WI38 (cell line): ENCODE measurements around the gene ALDH9A1.

ENCODE experiments used
- H3K4me3 ChIP-seq: 2 replicates; pipeline ENCODE4 v1.5.1; 2011; ENCODE audit warnings: low read depth, mild to moderate bottlenecking, control low read depth, low read length
- CTCF ChIP-seq: IDR thresholded peaks from 2 replicates; pipeline ENCODE4 v1.5.1; 2012; ENCODE audit warnings: low read depth, mild to moderate bottlenecking, control low read depth, low read length

Gene ALDH9A1

GRCh38 chr1:165650981-165651625 is 47.3 kb downstream of the ALDH9A1 start:
- no peak for TF ChIP-seq CTCF
- H3K4me3 ChIP-seq, result no peak overlapping the region

- TF ChIP-seq CTCF, result no peak
- no peak overlapping the region for H3K4me3 ChIP-seq
Observed at GRCh38 chr1:165648919-165649572, 49.3 kb downstream of the ALDH9A1 start.

- TF ChIP-seq CTCF, result no peak
- no peak overlapping the region for H3K4me3 ChIP-seq
Observed at GRCh38 chr1:165647970-165648369, 50.4 kb downstream of the ALDH9A1 start.

- TF ChIP-seq CTCF, result no peak
Observed at GRCh38 chr1:165647517-165647916, 50.8 kb downstream of the ALDH9A1 start.

GRCh38 chr1:165645654-165646366 is 52.6 kb downstream of the ALDH9A1 start:
- H3K4me3 ChIP-seq, result no peak overlapping the region
- no peak for TF ChIP-seq CTCF

More at GRCh38 chr1:165647517-165647916, 50.8 kb downstream of the ALDH9A1 start:
- no peak overlapping the region for H3K4me3 ChIP-seq

- TF ChIP-seq CTCF, result no peak
- H3K4me3 ChIP-seq, result no peak overlapping the region
Observed at GRCh38 chr1:165644064-165644735, 54.2 kb downstream of the ALDH9A1 start.
